Mammary epithelial cell (primary cell): ENCODE measurements around the gene CHIA.

Source experiments
- EZH2 ChIP-seq: IDR thresholded peaks from 2 replicates; pipeline ENCODE4 v1.6.1; 2012; ENCODE audit warnings: low read length, inconsistent platforms, borderline replicate concordance
- TF ChIP-seq, protein P1 (sequence below), 2 donors: IDR thresholded peaks in 1 of 2; conservative IDR thresholded peaks in 1 of 2; 2 replicates each; pipeline ENCODE4 v1.5.1; 2011 to 2012; ENCODE audit warnings: inconsistent platforms in 2 of 2, low read length in 2 of 2, mild to moderate bottlenecking in 2 of 2, control low read depth in 1 of 2, low read depth in 1 of 2; ENCODE audit not compliant: insufficient read depth in 1 of 2; ENCODE audit errors: extremely low read depth in 1 of 2

DNA sequence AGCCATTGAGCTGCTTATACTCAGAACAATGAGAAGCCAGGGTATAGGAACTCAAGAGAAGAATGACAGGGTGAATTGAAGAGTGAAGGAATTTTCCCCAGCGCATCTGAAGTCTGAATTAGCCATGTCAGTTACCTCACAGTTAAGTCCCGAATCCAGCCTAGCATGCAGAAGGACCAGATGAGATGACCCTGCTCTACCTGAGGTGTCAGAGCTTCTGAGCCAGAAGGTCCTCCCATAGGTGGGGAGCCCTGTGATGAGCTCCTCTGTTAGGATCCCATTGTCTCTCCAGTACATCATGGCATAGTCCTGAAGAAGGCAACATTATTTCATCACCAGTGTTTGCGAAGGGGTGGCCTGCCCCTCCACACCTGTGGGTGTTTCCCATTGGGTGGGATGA, 68.7 kb downstream of the CHIA start:
- TF ChIP-seq, protein P1, sequence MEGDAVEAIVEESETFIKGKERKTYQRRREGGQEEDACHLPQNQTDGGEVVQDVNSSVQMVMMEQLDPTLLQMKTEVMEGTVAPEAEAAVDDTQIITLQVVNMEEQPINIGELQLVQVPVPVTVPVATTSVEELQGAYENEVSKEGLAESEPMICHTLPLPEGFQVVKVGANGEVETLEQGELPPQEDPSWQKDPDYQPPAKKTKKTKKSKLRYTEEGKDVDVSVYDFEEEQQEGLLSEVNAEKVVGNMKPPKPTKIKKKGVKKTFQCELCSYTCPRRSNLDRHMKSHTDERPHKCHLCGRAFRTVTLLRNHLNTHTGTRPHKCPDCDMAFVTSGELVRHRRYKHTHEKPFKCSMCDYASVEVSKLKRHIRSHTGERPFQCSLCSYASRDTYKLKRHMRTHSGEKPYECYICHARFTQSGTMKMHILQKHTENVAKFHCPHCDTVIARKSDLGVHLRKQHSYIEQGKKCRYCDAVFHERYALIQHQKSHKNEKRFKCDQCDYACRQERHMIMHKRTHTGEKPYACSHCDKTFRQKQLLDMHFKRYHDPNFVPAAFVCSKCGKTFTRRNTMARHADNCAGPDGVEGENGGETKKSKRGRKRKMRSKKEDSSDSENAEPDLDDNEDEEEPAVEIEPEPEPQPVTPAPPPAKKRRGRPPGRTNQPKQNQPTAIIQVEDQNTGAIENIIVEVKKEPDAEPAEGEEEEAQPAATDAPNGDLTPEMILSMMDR (conservative IDR thresholded peaks at IDR 0.05 in 1 of 2, IDR thresholded peaks at IDR 0.05 in 1 of 2; ENCODE audit: extremely low read depth in 1 of 2, insufficient read depth in 1 of 2, low read depth in 1 of 2, low read length in 2 of 2): no peak
- TF ChIP-seq EZH2: no peak
